Nephron (organoid): ENCODE measurements around the gene CER1.
A peak's percentile ranks its signal among the peaks of the same experiment; 100 is the strongest.

Experiments used
- H3K27ac Mint-ChIP-seq, 3 experiments: 2 replicates each; pipeline ENCODE4 v1.8.0; 2020; ENCODE audit warnings: mixed read lengths in 3 of 3, mild to moderate bottlenecking in 2 of 3, moderate library complexity in 1 of 3
- H3K27me3 Mint-ChIP-seq: 2 replicates; pipeline ENCODE4 v1.8.0; 2021; ENCODE audit warnings: low read depth, mild to moderate bottlenecking, moderate library complexity, mixed read lengths
- H3K36me3 Mint-ChIP-seq: 2 replicates; pipeline ENCODE4 v1.8.0; 2020; ENCODE audit warnings: low read depth, mixed read lengths
- H3K4me1 Mint-ChIP-seq: 2 replicates; pipeline ENCODE4 v1.8.0; 2020; ENCODE audit warnings: mixed read lengths
- H3K4me3 Mint-ChIP-seq, 3 experiments: 2 replicates each; pipeline ENCODE4 v1.8.0; 2020; ENCODE audit warnings: mild to moderate bottlenecking in 3 of 3, mixed read lengths in 3 of 3, moderate library complexity in 2 of 3
- H3K9me3 Mint-ChIP-seq: 2 replicates; pipeline ENCODE4 v1.8.0; 2020; ENCODE audit warnings: mixed read lengths
- TF ChIP-seq, protein P1 (sequence below), 3 experiments: fragments of 200-600 bp; sonication (generic); IDR thresholded peaks; one replicate each; pipeline ENCODE4 v1.5.0; 2021; ENCODE audit warnings: antibody characterized with exemption in 3 of 3; ENCODE audit not compliant: unreplicated experiment in 3 of 3

CER1 gene

DNA sequence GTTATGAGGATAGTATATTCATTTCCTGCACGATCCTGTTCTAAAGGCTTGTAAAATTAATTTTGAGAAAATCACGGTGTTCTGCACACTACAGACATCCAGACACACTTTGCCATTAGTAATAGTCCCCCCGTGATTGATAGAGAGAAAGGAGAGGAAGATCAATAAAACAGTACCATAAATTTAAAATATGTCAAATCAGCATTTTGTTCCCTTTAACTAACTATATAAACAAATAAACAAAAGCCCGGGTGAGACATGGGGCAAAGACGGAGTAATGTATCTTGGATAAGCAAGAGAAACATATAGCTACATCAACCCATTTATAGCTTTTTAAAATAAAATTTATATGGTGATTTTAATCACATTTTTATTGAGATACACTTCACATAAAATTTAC lies 10.6 kb upstream of the CER1 start:
- no peaks in the 10 kb centered on the region for H3K9me3 Mint-ChIP-seq
- H3K27ac Mint-ChIP-seq: no peak overlapping the region
- TF ChIP-seq, protein P1, sequence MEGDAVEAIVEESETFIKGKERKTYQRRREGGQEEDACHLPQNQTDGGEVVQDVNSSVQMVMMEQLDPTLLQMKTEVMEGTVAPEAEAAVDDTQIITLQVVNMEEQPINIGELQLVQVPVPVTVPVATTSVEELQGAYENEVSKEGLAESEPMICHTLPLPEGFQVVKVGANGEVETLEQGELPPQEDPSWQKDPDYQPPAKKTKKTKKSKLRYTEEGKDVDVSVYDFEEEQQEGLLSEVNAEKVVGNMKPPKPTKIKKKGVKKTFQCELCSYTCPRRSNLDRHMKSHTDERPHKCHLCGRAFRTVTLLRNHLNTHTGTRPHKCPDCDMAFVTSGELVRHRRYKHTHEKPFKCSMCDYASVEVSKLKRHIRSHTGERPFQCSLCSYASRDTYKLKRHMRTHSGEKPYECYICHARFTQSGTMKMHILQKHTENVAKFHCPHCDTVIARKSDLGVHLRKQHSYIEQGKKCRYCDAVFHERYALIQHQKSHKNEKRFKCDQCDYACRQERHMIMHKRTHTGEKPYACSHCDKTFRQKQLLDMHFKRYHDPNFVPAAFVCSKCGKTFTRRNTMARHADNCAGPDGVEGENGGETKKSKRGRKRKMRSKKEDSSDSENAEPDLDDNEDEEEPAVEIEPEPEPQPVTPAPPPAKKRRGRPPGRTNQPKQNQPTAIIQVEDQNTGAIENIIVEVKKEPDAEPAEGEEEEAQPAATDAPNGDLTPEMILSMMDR (IDR thresholded peaks at IDR 0.05; ENCODE audit: unreplicated experiment in 3 of 3): no peak
- H3K36me3 Mint-ChIP-seq: peaks cover 53% of the 10 kb centered on the region
- peaks cover 3% of the 10 kb centered on the region for H3K4me1 Mint-ChIP-seq
- H3K27me3 Mint-ChIP-seq: no peaks in the 10 kb centered on the region
- no peak overlapping the region for H3K4me3 Mint-ChIP-seq

DNA sequence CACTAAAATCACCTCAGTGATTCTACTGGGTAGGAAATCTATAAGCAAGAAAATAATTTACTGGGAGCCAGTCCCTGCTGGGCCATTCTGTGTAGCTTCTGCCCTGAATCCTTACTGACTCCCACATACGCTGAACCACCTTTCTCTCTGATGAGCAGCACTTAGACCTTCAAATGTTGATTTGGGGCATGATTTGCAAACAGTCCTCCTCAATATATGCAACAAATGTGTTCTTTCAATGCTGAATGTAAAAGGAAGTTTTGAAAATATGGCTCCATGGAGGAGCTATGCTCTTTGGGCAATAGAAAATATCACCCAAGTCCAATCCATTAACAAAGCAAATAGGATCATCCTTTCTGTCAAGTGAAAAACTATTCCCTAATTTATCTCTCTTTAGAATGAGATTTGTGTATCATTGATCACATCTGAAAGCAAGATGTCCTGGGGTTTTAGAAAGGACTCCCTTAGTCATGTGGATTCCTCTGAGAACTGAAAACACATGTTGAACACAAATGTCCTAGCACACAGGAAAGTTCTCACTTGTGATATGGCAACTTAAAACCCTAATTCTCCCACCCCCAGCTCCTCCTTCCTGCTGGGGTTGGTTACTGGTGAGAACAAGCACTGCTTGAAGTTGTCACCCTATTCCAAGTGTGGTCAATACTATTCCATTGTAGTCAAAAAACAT lies 8.9 kb upstream of the CER1 start:
- H3K27ac Mint-ChIP-seq: peak overlapping the region in 1 of 3 experiments; percentile 27
- H3K36me3 Mint-ChIP-seq: peaks cover 37% of the 10 kb centered on the region
- H3K4me3 Mint-ChIP-seq: no peak overlapping the region
- no peaks in the 10 kb centered on the region for H3K9me3 Mint-ChIP-seq
- H3K27me3 Mint-ChIP-seq: no peaks in the 10 kb centered on the region
- TF ChIP-seq, protein P1 (IDR thresholded peaks at IDR 0.05; ENCODE audit: unreplicated experiment in 3 of 3): no peak
- H3K4me1 Mint-ChIP-seq: peaks cover 3% of the 10 kb centered on the region

GRCh38 chr9:14730461-14730898 lies 7.9 kb upstream of the CER1 start:
- TF ChIP-seq, protein P1 (IDR thresholded peaks at IDR 0.05; ENCODE audit: unreplicated experiment in 3 of 3): no peak
- Mint-ChIP-seq H3K4me3 (no peak overlapping the region), H3K27ac (peak overlapping the region; percentile 27 to 51 (median 31)), H3K9me3 (no peaks in the 10 kb centered on the region), H3K4me1 (peaks cover 3% of the 10 kb centered on the region), H3K27me3 (no peaks in the 10 kb centered on the region), H3K36me3 (peaks cover 32% of the 10 kb centered on the region)

DNA sequence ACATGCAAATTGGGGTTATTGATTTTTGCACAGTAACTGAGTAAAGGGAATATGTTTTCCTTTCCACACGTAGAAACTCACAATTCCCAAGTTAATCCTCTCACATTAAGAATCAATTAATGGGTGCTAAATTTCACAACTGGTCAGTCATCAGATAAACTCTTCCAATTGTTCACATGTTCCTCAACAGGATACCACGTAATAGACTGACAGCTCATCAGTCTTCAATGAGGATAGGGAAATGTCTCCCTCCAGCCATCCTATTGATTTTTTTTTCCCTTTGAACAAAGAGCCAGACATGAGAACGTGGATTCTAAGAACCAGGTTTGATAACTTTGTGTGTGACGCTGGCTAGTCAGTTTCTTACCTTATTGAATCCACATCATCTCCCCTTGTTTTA lies 768 bp upstream of the CER1 start:
- Mint-ChIP-seq H3K4me3 (no peak overlapping the region), H3K9me3 (no peaks in the 10 kb centered on the region), H3K27me3 (peaks cover 13% of the 10 kb centered on the region), H3K4me1 (no peaks in the 10 kb centered on the region), H3K27ac (no peak overlapping the region), H3K36me3 (peaks cover 4% of the 10 kb centered on the region)
- TF ChIP-seq, protein P1 (IDR thresholded peaks at IDR 0.05; ENCODE audit: unreplicated experiment in 3 of 3): no peak

- TF ChIP-seq, protein P1 (IDR thresholded peaks at IDR 0.05; ENCODE audit: unreplicated experiment in 3 of 3): no peak
- H3K36me3 Mint-ChIP-seq: peaks cover 5% of the 10 kb centered on the region
These were observed 3.2 kb downstream of the CER1 start for GRCh38 chr9:14719231-14719923.

More at GRCh38 chr9:14719231-14719923, 3.2 kb downstream of the CER1 start:
- Mint-ChIP-seq H3K4me1 (no peaks in the 10 kb centered on the region), H3K4me3 (no peak overlapping the region), H3K27ac (no peak overlapping the region), H3K9me3 (no peaks in the 10 kb centered on the region), H3K27me3 (peaks cover 13% of the 10 kb centered on the region)
